Rectal smooth muscle tissue (tissue), 1 donor: ENCODE measurements around the gene METTL8.
"Not testable (repeated sequence)": the region's sequence is repeated elsewhere in the genome, so short reads cannot be mapped to it uniquely, and the experiment has no call there.

ENCODE experiments used
- H3K27ac ChIP-seq: one replicate; pipeline ENCODE4 v1.7.0; 2013; ENCODE audit warnings: low read depth, low read length, inconsistent platforms
- H3K27me3 ChIP-seq: one replicate; pipeline ENCODE4 v1.7.0; 2013; ENCODE audit warnings: low read length; ENCODE audit not compliant: control insufficient read depth, insufficient read depth
- H3K36me3 ChIP-seq: one replicate; pipeline ENCODE4 v1.7.0; 2013; ENCODE audit warnings: low read length; ENCODE audit not compliant: control insufficient read depth, insufficient read depth
- H3K4me1 ChIP-seq: one replicate; pipeline ENCODE4 v1.7.0; 2013; ENCODE audit warnings: low read length; ENCODE audit not compliant: control insufficient read depth, insufficient read depth
- H3K4me3 ChIP-seq: one replicate; pipeline ENCODE4 v1.7.0; 2013; ENCODE audit warnings: low read length
- H3K9ac ChIP-seq: one replicate; pipeline ENCODE4 v1.7.0; 2013; ENCODE audit warnings: low read length

Gene METTL8

DNA sequence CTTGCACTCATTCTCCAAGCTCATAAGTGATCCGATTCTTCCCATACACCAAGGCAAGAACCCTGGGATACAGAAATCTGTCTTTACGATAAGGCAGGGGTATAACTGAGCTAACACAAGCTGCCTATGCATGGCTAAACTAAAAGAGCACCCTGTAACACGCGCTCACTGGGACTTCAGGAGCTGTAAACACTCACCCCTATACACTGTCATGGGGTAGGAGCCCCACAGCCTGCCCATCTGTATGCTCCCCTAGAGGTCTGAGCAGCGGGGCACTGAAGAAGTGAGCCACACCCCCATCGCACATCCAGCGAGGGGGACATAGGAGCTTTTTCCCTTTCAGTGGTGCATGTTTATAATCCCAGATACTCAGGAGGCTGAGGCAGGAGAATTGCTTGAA is 46.7 kb downstream of the METTL8 start:
- H3K36me3 ChIP-seq: no peaks in the 10 kb centered on the region
- H3K27ac ChIP-seq: no peak overlapping the region
- no peak overlapping the region for H3K4me3 ChIP-seq
- no peaks in the 10 kb centered on the region for H3K4me1 ChIP-seq
- no peak overlapping the region for H3K9ac ChIP-seq
- H3K27me3 ChIP-seq: no peaks in the 10 kb centered on the region

DNA sequence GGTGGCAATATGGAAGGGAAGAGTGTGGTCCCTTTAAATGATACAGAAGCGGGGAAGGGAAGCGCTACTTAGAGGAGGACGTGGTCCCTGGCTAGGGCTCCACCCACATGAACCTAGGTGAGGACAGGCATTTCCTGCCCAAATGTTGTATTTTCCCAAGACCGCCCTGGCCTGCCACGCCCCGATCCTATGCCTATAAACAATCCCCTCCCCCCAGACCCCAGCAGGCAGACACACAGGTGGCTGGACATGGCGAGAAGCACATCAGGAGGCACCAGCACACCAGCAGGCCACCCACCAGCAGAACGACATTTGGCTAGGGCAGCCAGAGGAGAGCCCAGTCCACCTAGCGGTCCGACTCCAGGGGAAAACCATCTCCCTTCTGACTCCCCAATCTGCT is 47.2 kb downstream of the METTL8 start:
- H3K4me3 ChIP-seq: no peak overlapping the region

DNA sequence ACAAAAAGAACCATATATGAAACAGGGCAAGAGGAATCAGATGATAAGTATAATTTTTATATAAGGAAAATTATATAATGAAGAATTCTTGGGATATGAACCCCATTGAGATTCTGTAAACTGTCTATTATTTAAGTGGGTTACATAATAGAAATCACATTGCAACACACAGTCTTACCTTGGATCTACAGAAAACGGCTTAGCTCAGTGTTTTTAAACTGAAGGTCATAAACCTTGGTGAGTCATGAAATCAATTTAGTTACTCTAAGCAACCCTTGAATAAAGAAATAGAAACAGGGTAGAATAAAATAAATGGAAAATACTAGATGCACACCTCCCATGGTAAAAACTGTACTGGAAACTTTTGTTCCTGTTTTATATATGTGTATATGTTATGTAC is 50.7 kb downstream of the METTL8 start:
- Histone ChIP-seq H3K4me1 (no peaks in the 10 kb centered on the region), H3K36me3 (no peaks in the 10 kb centered on the region), H3K27ac (no peak overlapping the region), H3K27me3 (no peaks in the 10 kb centered on the region), H3K4me3 (no peak overlapping the region), H3K9ac (no peak overlapping the region)

More for the DNA sequence above, 47.2 kb downstream of the METTL8 start:
- Histone ChIP-seq H3K36me3 (no peaks in the 10 kb centered on the region), H3K4me1 (no peaks in the 10 kb centered on the region), H3K27ac (no peak overlapping the region), H3K27me3 (no peaks in the 10 kb centered on the region), H3K9ac (no peak overlapping the region)

DNA sequence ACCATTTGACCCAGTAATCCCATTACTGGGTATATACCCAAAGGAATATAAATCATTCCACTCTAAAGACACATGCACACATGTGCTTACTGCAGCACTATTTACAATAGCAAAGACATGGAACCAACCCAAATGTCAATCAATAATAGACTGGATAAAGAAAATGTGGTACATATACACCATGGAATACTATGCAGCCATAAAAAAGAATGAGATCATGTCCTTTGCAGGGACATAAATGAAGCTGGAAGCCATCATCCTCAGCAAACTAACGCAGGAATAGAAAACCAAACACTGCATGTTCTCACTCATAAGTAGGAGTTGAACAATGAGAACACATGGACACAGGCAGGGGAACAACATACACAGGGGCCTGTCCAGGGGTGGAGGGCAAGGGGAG is 51.6 kb downstream of the METTL8 start:
- H3K9ac ChIP-seq, H3K4me1 ChIP-seq, H3K27ac ChIP-seq, H3K4me3 ChIP-seq, H3K27me3 ChIP-seq, H3K36me3 ChIP-seq: not testable (repeated sequence)

DNA sequence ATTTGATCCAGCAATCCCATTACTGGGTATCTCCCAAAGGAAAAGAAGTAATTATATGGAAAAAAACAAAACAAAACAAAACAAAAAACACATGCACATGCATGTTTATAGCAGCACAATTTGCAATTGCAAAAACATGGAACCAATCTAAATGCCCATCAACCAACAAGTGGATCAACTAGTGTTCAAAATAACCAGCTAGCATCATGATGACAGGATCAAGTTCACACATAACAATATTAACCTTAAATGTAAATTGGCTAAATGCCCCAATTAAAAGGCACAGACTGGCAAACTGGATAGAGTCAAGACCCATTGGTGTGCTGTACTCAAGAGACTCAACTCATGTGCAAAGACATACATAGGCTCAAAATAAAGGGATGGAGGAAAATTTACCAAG is 55.9 kb downstream of the METTL8 start:
- not testable (repeated sequence) for H3K9ac ChIP-seq, H3K4me1 ChIP-seq, H3K36me3 ChIP-seq, H3K4me3 ChIP-seq, H3K27ac ChIP-seq, H3K27me3 ChIP-seq

DNA sequence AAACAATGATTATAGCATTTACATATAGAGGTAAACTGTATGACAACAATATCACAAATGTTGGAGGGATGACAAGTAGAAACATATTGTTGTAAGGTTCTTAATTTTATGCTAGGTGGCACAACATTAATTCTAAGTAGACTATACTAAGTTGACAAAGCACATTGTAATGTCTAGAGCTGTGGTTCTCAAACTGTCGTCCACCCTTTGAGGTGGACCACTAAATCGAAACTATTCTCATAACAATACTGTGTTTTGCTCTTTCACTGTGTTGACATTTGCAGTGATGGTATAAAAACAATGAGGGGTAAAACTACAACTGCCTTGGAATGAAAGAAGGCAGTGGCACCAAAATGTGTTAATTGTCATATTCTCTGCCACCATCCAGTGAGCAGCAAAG is 66.1 kb downstream of the METTL8 start:
- Histone ChIP-seq H3K27ac (no peak overlapping the region), H3K4me1 (no peaks in the 10 kb centered on the region), H3K9ac (no peak overlapping the region), H3K27me3 (no peaks in the 10 kb centered on the region), H3K36me3 (no peaks in the 10 kb centered on the region), H3K4me3 (no peak overlapping the region)

DNA sequence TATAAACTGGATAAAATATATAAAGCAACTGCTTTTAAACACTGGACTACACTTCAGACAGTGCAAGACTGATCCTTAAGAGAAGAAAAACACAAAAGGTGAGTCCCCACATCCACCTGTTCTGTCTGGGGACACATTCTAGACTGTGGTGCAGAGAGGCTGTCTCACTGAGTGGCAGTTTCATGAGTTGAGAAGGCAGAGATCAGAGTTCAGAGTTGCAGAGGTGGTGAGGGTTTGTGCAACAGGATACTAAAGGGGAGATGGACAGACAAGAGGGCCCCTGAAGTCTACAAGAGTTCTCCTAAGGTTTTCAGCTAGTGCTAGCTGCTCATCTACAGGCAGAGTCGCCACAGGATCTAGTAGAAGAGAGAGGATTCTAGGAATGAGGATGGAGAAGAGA is 68.0 kb downstream of the METTL8 start:
- Histone ChIP-seq H3K4me3 (no peak overlapping the region), H3K27me3 (no peaks in the 10 kb centered on the region)

DNA sequence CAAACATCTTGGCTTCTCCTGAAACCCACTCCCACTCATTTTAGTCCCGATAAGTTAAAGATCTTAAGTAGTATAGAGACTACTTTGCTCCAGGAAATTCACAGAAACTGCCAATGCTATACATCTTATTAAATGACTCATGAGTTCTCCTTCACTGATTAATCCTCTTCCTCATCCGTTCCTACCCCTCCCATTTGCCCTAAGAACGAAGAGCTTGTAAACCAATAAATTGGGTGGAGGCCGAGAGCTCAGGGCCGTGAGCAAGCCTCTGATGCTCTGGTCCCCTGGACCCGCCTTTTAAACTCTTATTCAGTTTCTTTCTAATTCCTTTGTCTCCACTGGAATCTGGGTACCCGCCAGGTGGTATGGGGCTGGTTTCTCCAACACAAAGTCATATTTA is 68.6 kb downstream of the METTL8 start:
- H3K4me3 ChIP-seq: no peak overlapping the region
- no peak overlapping the region for H3K9ac ChIP-seq
- no peaks in the 10 kb centered on the region for H3K27me3 ChIP-seq
- H3K36me3 ChIP-seq: no peaks in the 10 kb centered on the region
- no peak overlapping the region for H3K27ac ChIP-seq
- H3K4me1 ChIP-seq: no peaks in the 10 kb centered on the region

More for the DNA sequence above, 68.0 kb downstream of the METTL8 start:
- no peaks in the 10 kb centered on the region for H3K4me1 ChIP-seq
- H3K9ac ChIP-seq: no peak overlapping the region
- H3K27ac ChIP-seq: no peak overlapping the region
- H3K36me3 ChIP-seq: no peaks in the 10 kb centered on the region

DNA sequence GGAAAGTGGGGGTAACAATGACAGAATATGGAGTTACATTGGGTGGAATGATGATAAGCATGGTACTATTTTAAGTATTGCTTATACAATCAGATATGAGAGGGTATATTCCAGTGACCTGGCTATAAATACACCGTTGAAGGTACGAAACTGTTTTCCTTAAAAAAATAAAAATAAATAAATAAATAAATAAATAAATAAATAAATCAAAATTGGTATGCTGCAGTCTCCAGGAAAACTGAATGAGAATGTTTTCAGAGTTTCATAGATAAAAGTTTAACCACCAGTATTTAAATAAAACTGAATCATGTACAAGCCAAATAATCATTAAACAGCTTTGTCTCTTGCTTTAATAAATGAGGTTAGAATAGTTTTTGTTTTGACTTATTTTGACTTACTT is 71.4 kb downstream of the METTL8 start:
- Histone ChIP-seq H3K4me1 (no peaks in the 10 kb centered on the region), H3K27ac (no peak overlapping the region), H3K4me3 (no peak overlapping the region), H3K36me3 (no peaks in the 10 kb centered on the region), H3K27me3 (no peaks in the 10 kb centered on the region), H3K9ac (no peak overlapping the region)

DNA sequence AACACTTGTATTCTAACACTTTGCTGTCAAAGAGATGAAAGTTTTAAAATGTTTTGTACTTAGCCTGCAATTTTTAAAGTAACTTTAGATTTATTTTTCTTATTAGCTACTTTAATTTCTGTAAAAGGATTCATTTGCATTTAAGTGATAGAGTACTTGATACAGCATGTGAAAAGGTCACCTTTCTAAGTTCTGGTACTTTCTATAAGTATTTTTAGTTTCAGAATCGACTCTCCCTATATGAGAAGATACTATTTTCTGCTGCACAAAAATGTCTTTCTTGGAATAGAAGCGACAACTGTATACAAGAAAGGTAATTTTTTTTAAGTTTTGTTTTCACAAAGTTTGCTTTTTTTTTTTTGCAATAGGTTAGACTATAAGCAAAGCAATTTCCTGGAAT is 72.9 kb downstream of the METTL8 start:
- Histone ChIP-seq H3K27me3 (no peaks in the 10 kb centered on the region), H3K9ac (no peak overlapping the region), H3K36me3 (no peaks in the 10 kb centered on the region), H3K4me3 (no peak overlapping the region), H3K27ac (no peak overlapping the region), H3K4me1 (no peaks in the 10 kb centered on the region)

DNA sequence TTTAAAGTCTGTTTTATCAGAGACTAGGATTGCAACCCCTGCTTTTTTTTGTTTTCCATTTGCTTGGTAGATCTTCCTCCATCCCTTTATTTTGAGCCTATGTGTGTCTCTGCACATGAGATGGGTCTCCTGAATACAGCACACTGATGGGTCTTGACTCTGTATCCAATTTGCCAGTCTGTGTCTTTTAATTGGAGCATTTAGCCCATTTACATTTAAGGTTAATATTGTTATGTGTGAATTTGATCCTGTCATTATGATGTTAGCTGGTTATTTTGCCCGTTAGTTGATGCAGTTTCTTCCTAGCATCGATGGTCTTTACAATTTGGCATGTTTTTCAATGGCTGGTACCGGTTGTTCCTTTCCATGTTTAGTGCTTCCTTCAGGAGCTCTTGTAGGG is 80.0 kb downstream of the METTL8 start:
- not testable (repeated sequence) for H3K9ac ChIP-seq, H3K4me3 ChIP-seq, H3K4me1 ChIP-seq, H3K27me3 ChIP-seq, H3K36me3 ChIP-seq, H3K27ac ChIP-seq

DNA sequence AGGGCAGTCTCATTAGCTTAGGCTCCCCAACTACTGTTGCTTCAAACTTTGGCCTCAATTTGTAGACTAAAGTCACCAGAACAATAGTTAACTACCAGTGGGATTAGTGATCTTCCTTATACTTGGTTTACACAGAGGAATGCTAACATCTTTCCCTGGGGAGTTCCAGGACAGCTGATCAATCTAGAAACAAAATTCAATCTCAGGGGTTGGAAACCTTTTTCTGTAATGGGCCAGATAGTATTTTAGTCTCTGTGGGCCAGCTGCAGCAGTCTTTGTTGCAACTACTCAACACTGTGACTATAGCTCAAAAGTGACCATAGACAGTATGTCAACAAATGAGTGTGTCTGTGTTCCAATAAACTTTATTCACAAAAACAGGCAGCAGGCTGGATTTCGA is 85.7 kb downstream of the METTL8 start:
- H3K4me3 ChIP-seq: no peak overlapping the region
- peak overlapping the region; percentile 7 for H3K27ac ChIP-seq
- no peaks in the 10 kb centered on the region for H3K36me3 ChIP-seq
- no peaks in the 10 kb centered on the region for H3K27me3 ChIP-seq
- H3K9ac ChIP-seq: no peak overlapping the region
- H3K4me1 ChIP-seq: peaks cover 11% of the 10 kb centered on the region

DNA sequence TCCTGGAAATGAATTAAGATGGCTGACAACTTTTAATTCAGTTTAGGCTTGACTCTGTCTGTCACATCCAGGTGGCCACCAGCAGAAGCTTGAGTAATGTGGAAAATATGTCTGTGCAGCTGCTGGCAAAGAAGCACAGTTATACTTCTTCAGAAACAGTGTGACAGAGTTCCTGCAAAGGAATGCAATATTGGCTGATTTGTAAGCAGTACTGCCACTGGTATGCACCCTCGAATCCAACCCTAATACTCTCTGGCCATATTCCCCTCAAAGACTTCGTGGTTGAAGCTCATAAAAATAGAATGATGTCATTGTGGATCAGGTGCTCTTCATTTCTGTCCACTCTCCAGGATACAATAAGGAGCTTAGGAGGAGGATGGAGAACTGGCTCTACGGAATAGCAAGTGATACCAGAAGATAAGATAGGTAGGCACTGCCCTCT is 86.2 kb downstream of the METTL8 start:
- peak overlapping the region; percentile 7 for H3K27ac ChIP-seq

More for the DNA sequence above, 86.2 kb downstream of the METTL8 start:
- Histone ChIP-seq H3K9ac (no peak overlapping the region), H3K4me3 (no peak overlapping the region), H3K36me3 (no peaks in the 10 kb centered on the region), H3K27me3 (no peaks in the 10 kb centered on the region), H3K4me1 (peaks cover 11% of the 10 kb centered on the region)
